Neural cell (in vitro differentiated cells): ENCODE results near the gene CENPP. TPM values are rescaled to one million over a fixed set of nuclear protein-coding genes. Genes with fewer than 3 reads are reported as not detected.

Source experiments
- H2AFZ ChIP-seq: fragments of 200-600, 300-800 bp; sonication (generic), shearing (Covaris generic); 2 replicates; pipeline ENCODE4 v1.6.0; 2014; ENCODE audit warnings: low read depth, mild to moderate bottlenecking, antibody characterized with exemption, low read length, moderate library complexity
- H3F3A ChIP-seq: fragments of 200-600 bp; shearing (Covaris generic); 2 replicates; pipeline ENCODE4 v1.6.1; 2016; ENCODE audit warnings: mild to moderate bottlenecking, moderate library complexity, mixed read lengths, antibody characterized with exemption, low read length; ENCODE audit not compliant: insufficient read depth, poor library complexity, severe bottlenecking
- H3K27ac ChIP-seq: fragments of 200-600, 300-800 bp; sonication (generic), shearing (Covaris generic); 2 replicates; pipeline ENCODE4 v1.5.1; 2014; ENCODE audit warnings: mild to moderate bottlenecking, low read length, moderate library complexity
- H3K27me3 ChIP-seq: fragments of 300-800, 200-600 bp; sonication (generic), shearing (Covaris generic); 2 replicates; pipeline ENCODE4 v1.6.0; 2014; ENCODE audit warnings: mild to moderate bottlenecking, low read depth, low read length, moderate library complexity; ENCODE audit not compliant: insufficient read depth
- H3K36me3 ChIP-seq: fragments of 300-800, 200-600 bp; sonication (generic), shearing (Covaris generic); 2 replicates; pipeline ENCODE4 v1.5.1; 2014; ENCODE audit warnings: mild to moderate bottlenecking, antibody characterized with exemption, low read length, moderate library complexity; ENCODE audit not compliant: insufficient read depth
- H3K4me2 ChIP-seq: fragments of 300-800, 200-600 bp; sonication (generic), shearing (Covaris generic); 2 replicates; pipeline ENCODE4 v1.6.0; 2014; ENCODE audit warnings: mild to moderate bottlenecking, low read length
- H3K4me3 ChIP-seq: fragments of 300-800, 200-600 bp; sonication (generic), shearing (Covaris generic); 2 replicates; pipeline ENCODE4 v1.5.1; 2014; ENCODE audit warnings: mild to moderate bottlenecking, low read length, moderate library complexity
- H3K79me2 ChIP-seq: fragments of 200-600 bp; shearing (Covaris generic); replicated peaks from 2 replicates; pipeline ENCODE4 v1.6.0; 2014; ENCODE audit warnings: mild to moderate bottlenecking, low read length, moderate library complexity; ENCODE audit not compliant: insufficient read depth
- H3K9ac ChIP-seq: fragments of 300-800, 200-600 bp; sonication (generic), shearing (Covaris generic); 2 replicates; pipeline ENCODE4 v1.6.1; 2016; ENCODE audit warnings: mild to moderate bottlenecking, low read length, mixed read lengths
- H3K9me2 ChIP-seq: fragments of 200-600 bp; shearing (Covaris generic); 2 replicates; pipeline ENCODE4 v1.6.1; 2016; ENCODE audit warnings: mild to moderate bottlenecking, low read length, mixed read lengths; ENCODE audit not compliant: insufficient read depth
- H3K9me3 ChIP-seq: fragments of 200-600, 300-800 bp; sonication (generic), shearing (Covaris generic); 2 replicates; pipeline ENCODE4 v1.6.1; 2016; ENCODE audit warnings: mild to moderate bottlenecking, mixed run types, low read length, moderate library complexity, mixed read lengths
- H4K20me1 ChIP-seq: fragments of 200-600 bp; shearing (Covaris generic); 2 replicates; pipeline ENCODE4 v1.6.1; 2016; ENCODE audit warnings: mild to moderate bottlenecking, mixed run types; ENCODE audit not compliant: insufficient read depth
- CTCF ChIP-seq: fragments of 450-650 bp; IDR thresholded peaks from 2 replicates; pipeline ENCODE4 v1.5.1; 2014; ENCODE audit warnings: antibody characterized with exemption, mild to moderate bottlenecking, moderate library complexity; ENCODE audit not compliant: poor library complexity, severe bottlenecking
- EP300 ChIP-seq: fragments of 450-650 bp; conservative IDR thresholded peaks from 2 replicates; pipeline ENCODE4 v1.6.1; 2014; ENCODE audit warnings: antibody characterized with exemption, mild to moderate bottlenecking, moderate library complexity; ENCODE audit not compliant: poor library complexity, severe bottlenecking
- EZH2 ChIP-seq: fragments of 200-600, 300-800 bp; shearing (Covaris generic), sonication (generic); IDR thresholded peaks from 2 replicates; pipeline ENCODE4 v1.6.1; 2014; ENCODE audit warnings: antibody characterized with exemption, low read length, borderline replicate concordance, mild to moderate bottlenecking; ENCODE audit not compliant: insufficient read depth, poor library complexity, severe bottlenecking
- MXI1 ChIP-seq: fragments of 450-650 bp; conservative IDR thresholded peaks from 2 replicates; pipeline ENCODE4 v1.6.1; 2014; ENCODE audit warnings: antibody characterized with exemption, mild to moderate bottlenecking; ENCODE audit not compliant: poor library complexity, severe bottlenecking
- POLR2AphosphoS5 ChIP-seq: IDR thresholded peaks from 2 replicates; pipeline ENCODE4 v1.6.1; 2012
- RAD21 ChIP-seq: fragments of 450-650 bp; conservative IDR thresholded peaks from 2 replicates; pipeline ENCODE4 v1.6.1; 2014; ENCODE audit warnings: antibody characterized with exemption, mild to moderate bottlenecking, moderate library complexity
- REST ChIP-seq: IDR thresholded peaks from 2 replicates; pipeline ENCODE4 v1.6.1; 2012; ENCODE audit warnings: borderline replicate concordance
- SMC3 ChIP-seq: fragments of 450-650 bp; conservative IDR thresholded peaks from 2 replicates; pipeline ENCODE4 v1.6.1; 2014; ENCODE audit warnings: antibody characterized with exemption, mild to moderate bottlenecking, moderate library complexity; ENCODE audit not compliant: poor library complexity
- TAF1 ChIP-seq: IDR thresholded peaks from 2 replicates; pipeline ENCODE4 v1.6.1; 2012; ENCODE audit warnings: low read depth
- polyA plus RNA-seq: library from polyadenylated mRNA; depleted of rRNA; stranded (reverse); fragments of >200 nt; gene quantifications from 2 replicates; pipeline ENCODE4 v1.2.3, GENCODE V29; 2014

Gene CENPP
- polyA plus RNA-seq, 1 donor from 2014 or later: 5.0 TPM

GRCh38 chr9:92666912-92667532 lies 341.3 kb downstream of the CENPP start:
- Histone ChIP-seq H3K79me2 (peaks cover 26% of the 10 kb centered on the region), H3K9ac (no peak overlapping the region), H3K9me3 (no peaks in the 10 kb centered on the region), H3K9me2 (no peaks in the 10 kb centered on the region), H3K4me3 (no peak overlapping the region), H3K27ac (no peak overlapping the region), H4K20me1 (no peaks in the 10 kb centered on the region), H2AFZ (no peak overlapping the region), H3K27me3 (no peaks in the 10 kb centered on the region), H3K36me3 (no peaks in the 10 kb centered on the region), H3K4me2 (no peak overlapping the region), H3F3A (no peaks in the 10 kb centered on the region)
- TF ChIP-seq CTCF: no peak
- TF ChIP-seq EP300: no peak
- no peak for TF ChIP-seq SMC3
- no peak for TF ChIP-seq RAD21
- no peak for TF ChIP-seq TAF1
- TF ChIP-seq REST: no peak

GRCh38 chr9:92668746-92669526 lies 343.2 kb downstream of the CENPP start:
- H3K9me2 ChIP-seq: no peaks in the 10 kb centered on the region
- peak overlapping the region; percentile 86 for H3K9ac ChIP-seq
- H2AFZ ChIP-seq: peak overlapping the region; percentile 73
- no peaks in the 10 kb centered on the region for H3K27me3 ChIP-seq
- H4K20me1 ChIP-seq: no peaks in the 10 kb centered on the region
- H3K9me3 ChIP-seq: no peaks in the 10 kb centered on the region
- peak overlapping the region; percentile 99 for H3K4me3 ChIP-seq
- no peaks in the 10 kb centered on the region for H3F3A ChIP-seq
- peak overlapping the region; percentile 79 for H3K4me2 ChIP-seq
- TF ChIP-seq SMC3 (no peak), REST (no peak), MXI1 (no peak), RAD21 (no peak), POLR2AphosphoS5 (no peak), CTCF (no peak), TAF1 (no peak), EP300 (no peak), EZH2 (no peak)
- H3K79me2 ChIP-seq: peaks cover 26% of the 10 kb centered on the region
- no peaks in the 10 kb centered on the region for H3K36me3 ChIP-seq
- H3K27ac ChIP-seq: peak overlapping the region; percentile 65
